Thyroid gland (tissue), 4 donors: Measurements from ENCODE around the gene COL23A1.

ENCODE experiments used
- POLR2A ChIP-seq, 2 donors: fragments of 450-650 bp; IDR thresholded peaks; one replicate each; pipeline ENCODE4 v1.6.1; 2017; ENCODE audit warnings: antibody characterized with exemption in 2 of 2, mild to moderate bottlenecking in 2 of 2, moderate library complexity in 1 of 2
- TF ChIP-seq, protein P1 (sequence below), 6 experiments: fragments of 200-600 bp in 3 of 6; fragments of 450-650 bp in 3 of 6; sonication (generic) in 3 of 6; IDR thresholded peaks; one replicate each; pipeline ENCODE4 v1.5.1; 2016 to 2019; ENCODE audit warnings: antibody characterized with exemption in 6 of 6, mild to moderate bottlenecking in 2 of 6, inconsistent platforms in 1 of 6, moderate library complexity in 1 of 6

GRCh38 chr5:178241231-178241663 lies 348.9 kb downstream of the COL23A1 start:
- TF ChIP-seq, protein P1, sequence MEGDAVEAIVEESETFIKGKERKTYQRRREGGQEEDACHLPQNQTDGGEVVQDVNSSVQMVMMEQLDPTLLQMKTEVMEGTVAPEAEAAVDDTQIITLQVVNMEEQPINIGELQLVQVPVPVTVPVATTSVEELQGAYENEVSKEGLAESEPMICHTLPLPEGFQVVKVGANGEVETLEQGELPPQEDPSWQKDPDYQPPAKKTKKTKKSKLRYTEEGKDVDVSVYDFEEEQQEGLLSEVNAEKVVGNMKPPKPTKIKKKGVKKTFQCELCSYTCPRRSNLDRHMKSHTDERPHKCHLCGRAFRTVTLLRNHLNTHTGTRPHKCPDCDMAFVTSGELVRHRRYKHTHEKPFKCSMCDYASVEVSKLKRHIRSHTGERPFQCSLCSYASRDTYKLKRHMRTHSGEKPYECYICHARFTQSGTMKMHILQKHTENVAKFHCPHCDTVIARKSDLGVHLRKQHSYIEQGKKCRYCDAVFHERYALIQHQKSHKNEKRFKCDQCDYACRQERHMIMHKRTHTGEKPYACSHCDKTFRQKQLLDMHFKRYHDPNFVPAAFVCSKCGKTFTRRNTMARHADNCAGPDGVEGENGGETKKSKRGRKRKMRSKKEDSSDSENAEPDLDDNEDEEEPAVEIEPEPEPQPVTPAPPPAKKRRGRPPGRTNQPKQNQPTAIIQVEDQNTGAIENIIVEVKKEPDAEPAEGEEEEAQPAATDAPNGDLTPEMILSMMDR (IDR thresholded peaks at IDR 0.05), result no peak
- no peak for TF ChIP-seq POLR2A (IDR thresholded peaks at IDR 0.05)
